K562 (cell line): ENCODE measurements around the gene PSMB11. TPM values are rescaled to one million over a fixed set of nuclear protein-coding genes. Genes with fewer than 3 reads are reported as not detected.

Experiments
- ADNP ChIP-seq: fragments of 200-800 bp; sonication (Bioruptor generic); IDR thresholded peaks from 2 replicates; pipeline ENCODE4 v1.6.1; 2016; ENCODE audit warnings: missing genetic modification characterization, missing compliant biosample characterization
- CBFB ChIP-seq: sonication (generic); formaldehyde crosslinking; IDR thresholded peaks from 2 replicates; pipeline ENCODE4 v1.4.0; 2020; ENCODE audit warnings: mild to moderate bottlenecking, missing genetic modification reagents
- DEAF1 ChIP-seq: fragments of 450-650 bp; formaldehyde crosslinking; IDR thresholded peaks from 2 replicates; pipeline ENCODE4 v1.4.0; 2020; ENCODE audit warnings: mild to moderate bottlenecking, moderate library complexity
- FOXO4 ChIP-seq: fragments of 450-650 bp; formaldehyde crosslinking; IDR thresholded peaks from 2 replicates; pipeline ENCODE4 v1.4.0; 2020; ENCODE audit warnings: mild to moderate bottlenecking, moderate library complexity
- GABPB1 ChIP-seq: sonication (generic); formaldehyde crosslinking; IDR thresholded peaks from 2 replicates; pipeline ENCODE4 v1.8.0; 2022; ENCODE audit warnings: mild to moderate bottlenecking, missing genetic modification reagents
- KDM4B ChIP-seq, 2 experiments: fragments of 450-650 bp in 1 of 2; sonication (generic) in 1 of 2; IDR thresholded peaks; 2 replicates each; pipeline ENCODE4 v1.6.1; 2016 to 2017; ENCODE audit warnings: borderline replicate concordance in 2 of 2, antibody characterized with exemption in 1 of 2, low read depth in 1 of 2, mild to moderate bottlenecking in 1 of 2
- KLF1 ChIP-seq: fragments of 450-650 bp; IDR thresholded peaks from 2 replicates; pipeline ENCODE4 v1.6.1; 2016; ENCODE audit warnings: missing genetic modification characterization, missing compliant biosample characterization
- NCOA1 ChIP-seq: fragments of 450-650 bp; IDR thresholded peaks from 2 replicates; pipeline ENCODE4 v1.6.1; 2016; ENCODE audit warnings: low read depth
- RAD21 ChIP-seq, 2 experiments: fragments of 250-450 bp in 1 of 2; fragments of 450-650 bp in 1 of 2; sonication (Bioruptor Pico) in 1 of 2; formaldehyde crosslinking in 1 of 2; IDR thresholded peaks in 1 of 2; conservative IDR thresholded peaks in 1 of 2; 2 replicates each; pipeline versions ENCODE4 v1.4.0 to v1.8.0; 2020 to 2022; ENCODE audit warnings: mild to moderate bottlenecking in 2 of 2, moderate library complexity in 1 of 2
- RAD51 ChIP-seq: fragments of 450-650 bp; IDR thresholded peaks from 2 replicates; pipeline ENCODE4 v1.7.1; 2016; ENCODE audit warnings: low read depth, mild to moderate bottlenecking, borderline replicate concordance
- RREB1 ChIP-seq: fragments of 250-450 bp; sonication (Bioruptor Pico); IDR thresholded peaks from 2 replicates; pipeline ENCODE4 v1.4.0; 2020
- TAL1 ChIP-seq: fragments of 450-650 bp; IDR thresholded peaks from 2 replicates; pipeline ENCODE4 v1.6.1; 2016; ENCODE audit warnings: mild to moderate bottlenecking
- THRA ChIP-seq: fragments of 450-650 bp; IDR thresholded peaks from 2 replicates; pipeline ENCODE4 v1.6.1; 2017; ENCODE audit warnings: mild to moderate bottlenecking, moderate library complexity
- ZBED1 ChIP-seq: IDR thresholded peaks from 2 replicates; pipeline ENCODE4 v1.6.1; 2014
- ZFP91 ChIP-seq: sonication (generic); formaldehyde crosslinking; IDR thresholded peaks from 2 replicates; pipeline ENCODE4 v1.8.0; 2022; ENCODE audit warnings: mild to moderate bottlenecking, missing genetic modification reagents
- ZNF3 ChIP-seq: fragments of 250-450 bp; sonication (Bioruptor Pico); IDR thresholded peaks from 2 replicates; pipeline ENCODE4 v1.5.0; 2021; ENCODE audit warnings: mild to moderate bottlenecking, moderate library complexity
- polyA plus RNA-seq, 8 experiments: library from polyadenylated mRNA; depleted of rRNA in 4 of 8; stranded (reverse) in 5 of 8; unstranded in 3 of 8; fragments of >200 nt; fragmentation: Nextera tagmentation in 2 of 8; fragmentation: Illumina TruSeq in 1 of 8; extraction: Ambion mirVana in 2 of 8; extraction: Trizol in 1 of 8; gene quantifications; 2 replicates each; pipeline versions ENCODE4 v1.2.1 to v1.2.3, GENCODE V29; 2011 to 2014; ENCODE audit warnings: inconsistent platforms in 1 of 8, missing spikeins in 1 of 8
- total RNA-seq, 7 experiments: library from RNA; depleted of rRNA in 6 of 7; stranded (reverse); fragments of >200 nt in 6 of 7; fragmentation: Illumina TruSeq in 2 of 7; extraction: Trizol in 2 of 7; gene quantifications; 2 replicates each; pipeline versions ENCODE4 v1.2.1 to v1.2.3, GENCODE V29; 2011 to 2021; ENCODE audit warnings: low replicate concordance in 1 of 7

The PSMB11 gene
- total and polyA plus RNA-seq, 9 of the 15 experiments (the other 6 are each of a cell fraction or from before 2014, with no cell fraction given) = not detected

GRCh38 chr14:23056956-23057756, 15.1 kb downstream of the PSMB11 start, which contains the start of gene CDH24 (continued):
- no peak for TF ChIP-seq RAD51
- TF ChIP-seq TAL1 = no peak
- TF ChIP-seq CBFB (CRISPR knock-in tag) = no peak
- no peak for TF ChIP-seq RREB1 (CRISPR knock-in tag)
- no peak for TF ChIP-seq GABPB1 (CRISPR knock-in tag)
- TF ChIP-seq DEAF1 = no peak
- no peak for TF ChIP-seq RAD21 (CRISPR knock-in tag; conservative IDR thresholded peaks at IDR 0.05 in 1 of 2, IDR thresholded peaks at IDR 0.05 in 1 of 2)
- TF ChIP-seq KDM4B (IDR thresholded peaks at IDR 0.05; ENCODE audit: borderline replicate concordance in 2 of 2, low read depth in 1 of 2) = no peak
- no peak for TF ChIP-seq ZBED1
- no peak for TF ChIP-seq ZNF3
- no peak for TF ChIP-seq THRA
- TF ChIP-seq KLF1 = no peak
- TF ChIP-seq NCOA1 = no peak
- TF ChIP-seq FOXO4 = no peak
- TF ChIP-seq ADNP (tag) = no peak
- no peak for TF ChIP-seq ZFP91 (CRISPR knock-in tag)
